Right ventricle myocardium superior (tissue), 1 donor: Measurements from ENCODE around the gene SPAG17. TPM values are rescaled to one million over a fixed set of nuclear protein-coding genes. Genes with fewer than 3 reads are reported as not detected.

Experiments
- ATAC-seq: fragments of 200-7000 bp; cut with Tn5 transposase; one replicate; pipeline ENCODE4 v1.9.1; 2020; ENCODE audit warnings: mild to moderate bottlenecking; ENCODE audit not compliant: poor library complexity
- DNase-seq: peaks from one replicate; pipeline ENCODE4 v3.0.0-alpha.2; 2020
- intact Hi-C: fragments of 100-400 bp; cut with DNase I; formaldehyde crosslinking; loops from one replicate; pipeline ENCODE4 v1.11.2; 2022
- total RNA-seq: library from RNA; stranded (reverse); fragmentation: NEBNext Ultra II Directional; extraction: Animal tissue kit (Norgen Biotek cat#: 25700); gene quantifications from one replicate; pipeline ENCODE4 v1.2.1, GENCODE V29; 2021
- donor health status: DM: no; HTN: yes; CAD: no; lungs with severe emphysema.

The SPAG17 gene
- total RNA-seq, 1 donor from 2014 or later = not detected

GRCh38 chr1:118132000-118132399 lies 53.0 kb downstream of the SPAG17 start:
- no peak for ATAC-seq
- DNase-seq = no peak
- intact Hi-C loops = no loop called here

- intact Hi-C loops = no loop called here
- DNase-seq (no peak), ATAC-seq (no peak)
Measured at GRCh38 chr1:118128761-118129160, 56.3 kb downstream of the SPAG17 start.

- ATAC-seq (no peak), DNase-seq (no peak)
- intact Hi-C loops = no loop called here
Measured at GRCh38 chr1:118124064-118124463, 61.0 kb downstream of the SPAG17 start.

GRCh38 chr1:118123116-118123839 lies 61.8 kb downstream of the SPAG17 start:
- intact Hi-C loops = no loop called here
- ATAC-seq = no peak
- DNase-seq = no peak

- no peak for ATAC-seq
- intact Hi-C loops = no loop called here
Measured at GRCh38 chr1:118122234-118123004, 62.6 kb downstream of the SPAG17 start.

GRCh38 chr1:118118873-118119463 lies 66.1 kb downstream of the SPAG17 start:
- ATAC-seq (no peak), DNase-seq (no peak)
- intact Hi-C loops = no loop called here

More at GRCh38 chr1:118122234-118123004, 62.6 kb downstream of the SPAG17 start:
- DNase-seq = no peak

GRCh38 chr1:118118469-118118868 lies 66.6 kb downstream of the SPAG17 start:
- DNase-seq (peak; percentile 49), ATAC-seq (peak; percentile 58)
- intact Hi-C loops = no loop called here

- intact Hi-C loops = no loop called here
- DNase-seq = no peak
- ATAC-seq = no peak
Measured at GRCh38 chr1:118117521-118117920, 67.5 kb downstream of the SPAG17 start.

- no peak for ATAC-seq
- intact Hi-C loops = no loop called here
- DNase-seq = no peak
Measured at GRCh38 chr1:118116909-118117308, 68.1 kb downstream of the SPAG17 start.

GRCh38 chr1:118116401-118116800 lies 68.6 kb downstream of the SPAG17 start:
- DNase-seq = no peak
- intact Hi-C loops = no loop called here

GRCh38 chr1:118115567-118116295 lies 69.3 kb downstream of the SPAG17 start:
- DNase-seq = no peak
- ATAC-seq = no peak
- intact Hi-C loops = no loop called here

More at GRCh38 chr1:118116401-118116800, 68.6 kb downstream of the SPAG17 start:
- peak; percentile 71 for ATAC-seq

GRCh38 chr1:118113261-118113660 lies 71.8 kb downstream of the SPAG17 start:
- no peak for DNase-seq
- intact Hi-C loops = no loop called here
- no peak for ATAC-seq

- ATAC-seq (no peak), DNase-seq (no peak)
- intact Hi-C loops = no loop called here
Measured at GRCh38 chr1:118110580-118110979, 74.4 kb downstream of the SPAG17 start.

GRCh38 chr1:118104951-118105350 lies 80.1 kb downstream of the SPAG17 start:
- no peak for ATAC-seq
- no peak for DNase-seq
- intact Hi-C loops = no loop called here

GRCh38 chr1:118102445-118102844 lies 82.6 kb downstream of the SPAG17 start:
- DNase-seq (no peak), ATAC-seq (no peak)
- intact Hi-C loops = no loop called here

GRCh38 chr1:118101999-118102398 lies 83.0 kb downstream of the SPAG17 start:
- ATAC-seq = no peak
- DNase-seq = no peak
- intact Hi-C loops = no loop called here

GRCh38 chr1:118101515-118101844 lies 83.5 kb downstream of the SPAG17 start:
- DNase-seq (no peak), ATAC-seq (no peak)
- intact Hi-C loops = no loop called here

- ATAC-seq (no peak), DNase-seq (no peak)
- intact Hi-C loops = no loop called here
Measured at GRCh38 chr1:118100686-118101514, 84.1 kb downstream of the SPAG17 start.
